NCI-H1048 (cell line): ENCODE data around the gene GRIK2.
"Not testable (repeated sequence)": the region's sequence is repeated elsewhere in the genome, so short reads cannot be mapped to it uniquely, and the experiment has no call there.

Source experiments
- DNase-seq: peaks from one replicate; lab custom pipeline; 2025; lab: John Stamatoyannopoulos, UW

GRIK2 gene

GRCh38 chr6:102022803-102023202, 629.3 kb downstream of the GRIK2 start:
- no peak for DNase-seq

- no peak for DNase-seq
These were observed 630.6 kb downstream of the GRIK2 start for GRCh38 chr6:102023977-102024657.

DNA sequence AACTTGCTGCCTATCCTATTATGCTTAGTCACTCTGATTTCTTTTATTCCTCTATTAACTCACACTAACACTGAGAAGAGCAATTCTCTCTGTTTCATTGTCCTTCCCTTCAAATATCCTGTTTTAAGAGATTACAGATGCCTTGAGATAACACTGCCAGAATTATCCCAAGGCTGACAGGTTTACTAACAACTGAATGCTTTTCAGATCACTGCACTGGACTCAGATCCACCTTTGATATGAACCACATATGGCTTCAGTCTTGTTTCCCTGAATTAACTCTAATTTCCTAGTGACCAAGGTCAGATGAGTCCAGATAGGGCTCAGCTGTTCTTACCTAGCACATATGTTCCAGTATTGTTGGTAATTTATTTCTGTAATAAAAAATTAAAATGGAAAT, 633.1 kb downstream of the GRIK2 start:
- no peak for DNase-seq

GRCh38 chr6:102028176-102028575, 634.7 kb downstream of the GRIK2 start:
- no peak for DNase-seq

DNA sequence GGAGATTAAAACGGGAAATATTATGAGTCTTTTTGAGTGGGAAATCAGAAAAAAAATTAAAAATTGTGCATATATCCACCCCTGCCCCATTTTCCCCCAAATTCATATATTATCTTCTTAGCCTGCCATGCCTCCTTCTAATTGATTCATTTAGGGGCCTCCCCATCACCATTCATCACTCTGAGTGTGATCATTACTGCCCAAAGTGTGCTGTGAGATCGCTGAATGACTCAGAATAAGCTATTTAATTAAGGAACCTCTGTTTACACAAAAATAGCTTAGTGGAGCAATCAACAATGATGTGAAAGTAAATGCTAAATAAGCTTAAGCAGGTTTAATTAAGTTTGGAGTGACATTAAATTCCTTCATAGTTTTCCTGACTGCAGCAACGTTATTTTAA, 645.5 kb downstream of the GRIK2 start:
- no peak for DNase-seq

DNA sequence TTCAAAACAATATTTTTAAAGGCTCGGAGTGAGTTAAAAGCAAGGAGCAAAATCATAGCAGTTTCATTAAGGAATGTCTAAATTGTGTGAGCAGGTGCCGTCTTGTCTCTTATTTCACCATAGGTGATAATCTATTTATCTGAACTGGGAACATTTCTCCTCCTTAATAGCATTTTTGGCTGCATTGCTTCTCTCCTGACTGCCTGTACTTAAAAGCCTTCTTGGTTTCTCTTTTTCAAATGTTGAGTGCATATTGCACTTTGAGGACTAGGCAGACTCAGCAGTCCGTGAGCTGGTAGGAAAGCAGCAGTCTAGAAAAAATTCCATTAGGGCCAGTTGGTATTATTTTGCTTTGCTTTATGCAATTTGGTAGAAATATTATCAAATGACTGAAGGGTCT, 645.9 kb downstream of the GRIK2 start:
- no peak for DNase-seq

- no peak for DNase-seq
These were observed 657.5 kb downstream of the GRIK2 start for GRCh38 chr6:102051001-102051400.

GRCh38 chr6:102051720-102052119, 658.2 kb downstream of the GRIK2 start:
- no peak for DNase-seq

DNA sequence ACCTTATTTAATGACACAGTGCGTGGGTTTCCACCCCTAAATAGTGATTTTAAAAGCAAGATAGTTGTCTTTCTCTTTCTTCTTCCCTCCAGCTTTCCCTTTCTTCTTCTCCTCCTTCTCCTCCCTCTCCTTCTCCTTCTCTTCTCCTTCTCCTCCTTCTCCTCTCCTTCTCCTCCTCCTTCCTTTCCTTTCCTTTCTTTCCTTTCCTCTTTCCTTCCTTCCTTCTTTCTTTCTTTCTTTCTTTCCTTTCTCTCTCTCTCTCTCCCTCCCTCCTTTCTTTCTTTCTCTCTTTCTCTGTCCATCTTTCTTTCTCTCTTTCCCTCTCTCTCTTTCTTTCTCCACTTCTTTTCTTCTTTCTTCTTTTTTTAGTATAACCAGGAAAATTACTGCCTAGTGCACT, 670.6 kb downstream of the GRIK2 start:
- DNase-seq = no peak

DNA sequence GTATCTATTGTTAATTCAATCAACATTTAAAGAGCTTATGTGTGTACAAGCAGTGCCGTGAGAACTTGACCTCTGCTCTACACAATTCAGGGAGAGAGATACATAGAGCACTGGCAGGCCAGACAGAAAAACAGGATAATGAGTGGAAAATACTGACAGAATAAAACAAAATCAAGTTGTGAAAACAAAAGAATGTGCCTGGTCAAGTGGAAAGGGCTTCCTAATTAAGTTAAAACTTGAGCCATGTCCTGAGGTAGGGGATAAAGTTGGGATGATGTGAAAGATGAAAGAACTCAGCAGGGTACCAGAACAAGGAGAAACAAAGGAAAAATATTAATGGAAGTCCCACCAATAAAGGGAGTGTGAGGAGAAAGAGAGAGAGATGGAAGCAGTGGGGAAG, 672.8 kb downstream of the GRIK2 start:
- DNase-seq = no peak

DNA sequence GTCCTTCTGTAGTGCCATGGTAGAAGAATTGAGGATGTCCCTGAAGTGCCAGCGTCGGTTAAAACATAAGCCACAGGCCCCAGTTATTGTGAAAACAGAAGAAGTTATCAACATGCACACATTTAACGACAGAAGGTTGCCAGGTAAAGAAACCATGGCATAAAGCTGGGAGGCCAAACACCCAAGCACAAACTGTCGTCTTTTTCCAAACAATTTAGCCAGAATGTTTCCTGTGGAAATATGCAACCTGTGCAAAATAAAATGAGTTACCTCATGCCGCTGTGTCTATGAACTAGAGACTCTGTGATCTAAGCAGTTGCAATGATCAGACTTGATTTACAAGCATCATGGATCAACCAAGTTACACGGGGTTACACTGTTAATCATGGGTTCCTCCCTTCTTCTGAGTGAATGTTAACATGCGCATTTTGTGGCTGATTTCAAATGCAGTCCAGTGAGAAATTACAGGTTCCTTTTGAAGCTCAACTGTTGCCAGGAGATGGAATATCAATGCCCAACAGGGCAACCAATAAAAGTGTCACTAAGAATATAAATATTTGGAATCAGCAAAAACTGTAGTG, 674.9 kb downstream of the GRIK2 start:
- no peak for DNase-seq

DNA sequence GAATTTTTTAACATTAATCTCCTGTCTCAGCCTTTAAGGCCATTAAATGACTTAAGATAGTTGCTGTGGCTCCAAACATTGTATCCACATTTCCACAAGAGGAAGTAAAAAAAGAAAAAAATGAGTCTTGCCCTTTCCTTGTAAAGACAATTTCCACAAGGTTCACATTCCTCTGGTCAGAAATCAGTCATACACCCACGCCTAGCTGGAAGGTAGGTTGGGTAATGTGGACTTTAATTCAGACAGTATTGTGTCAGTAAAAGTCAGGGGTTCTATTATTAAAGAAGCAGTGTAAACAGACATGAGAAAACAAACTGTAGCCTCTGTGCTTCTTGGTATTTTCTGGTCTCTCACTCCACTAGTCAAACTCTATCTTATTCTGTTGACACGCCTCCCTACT, 682.0 kb downstream of the GRIK2 start:
- DNase-seq = no peak

GRCh38 chr6:102085257-102085656, 691.7 kb downstream of the GRIK2 start:
- no peak for DNase-seq

DNA sequence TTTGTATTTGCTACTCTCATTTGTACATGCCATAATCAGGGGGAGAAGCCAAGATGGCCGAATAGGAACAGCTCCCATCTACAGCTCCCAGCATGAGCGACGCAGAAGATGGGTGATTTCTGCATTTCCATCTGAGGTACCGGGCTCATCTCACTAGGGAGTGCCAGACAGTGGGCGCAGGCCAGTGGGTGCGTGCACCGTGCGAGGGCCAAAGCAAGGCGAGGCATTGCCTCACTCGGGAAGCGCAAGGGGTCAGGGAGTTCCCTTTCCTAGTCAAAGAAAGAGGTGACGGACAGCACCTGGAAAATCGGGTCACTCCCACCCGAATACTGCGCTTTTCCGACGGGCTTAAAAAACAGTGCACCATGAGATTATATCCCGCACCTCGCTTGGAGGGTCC, 694.7 kb downstream of the GRIK2 start:
- not testable (repeated sequence) for DNase-seq

DNA sequence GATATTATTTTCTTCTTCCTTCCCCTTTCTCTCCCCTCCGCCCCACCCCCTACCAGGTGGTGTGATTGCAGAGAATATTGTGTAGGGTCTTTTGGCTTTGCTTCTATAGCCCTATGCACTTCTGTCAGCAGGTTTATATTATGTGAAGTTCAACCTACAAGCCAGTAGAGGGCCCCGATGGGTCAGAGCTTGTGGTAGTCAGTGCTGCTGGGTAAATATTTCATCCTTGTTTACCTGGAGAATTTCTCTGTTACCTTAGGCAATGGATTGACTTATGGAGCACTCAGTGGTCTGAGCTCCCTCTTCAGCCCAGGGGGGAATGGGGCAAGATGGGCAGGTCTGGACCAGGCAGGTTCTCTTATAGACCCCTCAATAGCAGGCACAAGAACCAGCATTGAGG, 720.9 kb downstream of the GRIK2 start:
- no peak for DNase-seq

- no peak for DNase-seq
These were observed 722.4 kb downstream of the GRIK2 start for GRCh38 chr6:102115911-102116310.

DNA sequence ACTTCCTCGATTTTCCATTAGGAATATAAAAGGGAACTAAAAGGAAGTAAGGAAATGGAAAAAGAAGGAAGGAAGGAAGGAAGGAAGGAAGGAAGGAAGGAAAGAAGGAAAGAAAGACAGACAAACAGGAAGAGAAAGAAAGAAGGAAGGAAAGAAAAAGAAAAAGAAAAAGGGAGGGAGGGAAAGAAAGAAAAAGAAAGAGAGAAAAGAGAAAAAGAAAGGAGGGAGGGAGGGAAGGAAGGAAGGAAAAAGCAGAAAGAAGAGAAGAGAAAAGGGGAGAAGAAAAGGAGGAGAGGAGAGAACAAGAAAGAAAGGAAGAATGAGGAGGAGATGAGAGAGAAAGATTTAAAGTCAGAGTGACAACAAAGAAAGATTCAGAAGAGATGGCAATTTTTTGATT, 724.5 kb downstream of the GRIK2 start:
- no peak for DNase-seq
